Activated T-helper 2 cell treated with anti-CD3 and anti-CD28 coated beads, Interferon-gamma antibody, Interleukin-2, Interleukin-4, amounts not matched to agents 10 μg/mL and 5 μg/mL and 100 μg/mL, durations not matched to agents 14 hours and 24 hours and 36 hours (primary cell): ENCODE data around the gene CHID1. TPM values are rescaled to one million over a fixed set of nuclear protein-coding genes. Genes with fewer than 3 reads are reported as not detected.
A peak's percentile ranks its signal among the peaks of the same experiment; 100 is the strongest.

Experiments used
- DNase-seq: peaks from one replicate; pipeline ENCODE4 v3.0.0; 2021; ENCODE audit warnings: low spot score
- H3K27ac Mint-ChIP-seq: one replicate; pipeline ENCODE4 v1.8.0; 2021; ENCODE audit warnings: mixed read lengths
- H3K27me3 Mint-ChIP-seq: one replicate; pipeline ENCODE4 v1.8.0; 2021; ENCODE audit warnings: low read depth, mixed read lengths
- H3K36me3 Mint-ChIP-seq: one replicate; pipeline ENCODE4 v1.8.0; 2021; ENCODE audit warnings: low read depth, mixed read lengths
- H3K4me1 Mint-ChIP-seq: one replicate; pipeline ENCODE4 v1.8.0; 2021; ENCODE audit warnings: low read depth, mixed read lengths
- H3K4me3 Mint-ChIP-seq: one replicate; pipeline ENCODE4 v1.8.0; 2021; ENCODE audit warnings: low read depth, mild to moderate bottlenecking, moderate library complexity, mixed read lengths
- H3K9me3 Mint-ChIP-seq: one replicate; pipeline ENCODE4 v1.8.0; 2021; ENCODE audit warnings: mixed read lengths
- intact Hi-C: fragments of 100-400 bp; cut with micrococcal nuclease; formaldehyde crosslinking; loops from one replicate; pipeline ENCODE4 v1.15.1; 2023
- total RNA-seq: library from RNA; stranded (reverse); gene quantifications from 2 replicates; pipeline ENCODE4 v1.2.3, GENCODE V29; 2022

CHID1 gene
- total RNA-seq, 1 donor from 2014 or later: 89.0 TPM

DNA sequence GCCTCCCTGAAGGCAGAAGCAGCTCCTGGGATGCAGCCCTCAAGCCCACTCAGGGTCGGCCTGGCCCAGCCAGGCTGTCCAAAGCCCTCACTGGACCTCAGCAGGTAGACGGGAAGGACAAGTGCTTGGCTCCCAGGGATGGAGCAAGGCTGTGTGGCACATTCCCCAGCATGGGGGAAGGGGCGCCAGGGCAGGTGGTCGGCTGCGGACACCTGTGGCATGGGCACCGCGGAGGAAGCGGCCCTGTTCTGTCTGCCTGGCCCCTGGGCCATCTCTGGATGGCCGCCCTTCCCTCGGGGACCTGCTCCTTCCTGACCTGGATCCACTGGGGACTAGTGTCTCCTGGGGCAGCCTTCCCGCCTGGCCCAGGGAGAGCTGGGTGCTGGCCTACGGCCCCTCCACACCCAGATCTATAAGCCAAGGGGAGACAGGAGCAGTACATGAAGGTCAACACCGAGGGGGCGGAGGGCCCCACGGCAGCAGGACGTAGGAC, 26.0 kb downstream of the CHID1 start:
- no peak for DNase-seq
- Mint-ChIP-seq H3K27me3 (no peaks in the 10 kb centered on the region), H3K4me1 (no peaks in the 10 kb centered on the region), H3K27ac (no peak overlapping the region), H3K9me3 (no peaks in the 10 kb centered on the region), H3K4me3 (no peak overlapping the region), H3K36me3 (peaks cover 23% of the 10 kb centered on the region)
- intact Hi-C loops: no loop called here

- H3K4me3 Mint-ChIP-seq: no peak overlapping the region
- H3K27ac Mint-ChIP-seq: no peak overlapping the region
- H3K36me3 Mint-ChIP-seq: peaks cover 23% of the 10 kb centered on the region
Observed at GRCh38 chr11:883527-883926, 27.1 kb downstream of the CHID1 start.

DNA sequence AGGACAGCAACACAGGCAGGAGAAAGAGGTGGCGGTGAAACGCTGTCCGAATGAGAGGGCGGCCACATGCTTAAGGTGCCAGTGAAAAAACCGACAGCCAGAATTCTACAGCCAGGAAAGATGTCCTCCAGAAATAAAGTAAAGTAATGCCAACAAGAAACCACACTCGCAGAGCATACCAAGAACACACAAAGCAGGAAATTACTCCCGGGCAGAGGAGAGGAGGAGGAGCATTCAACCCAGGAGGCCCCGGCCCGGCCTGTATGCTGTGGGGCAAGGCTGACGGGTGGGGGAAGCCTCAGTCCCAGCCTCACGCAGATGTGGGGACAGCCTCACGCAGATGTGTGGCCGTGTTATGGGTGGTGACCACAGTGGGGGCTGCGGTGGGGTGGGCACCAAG, 28.0 kb downstream of the CHID1 start:
- intact Hi-C loops: no loop called here
- H3K27ac Mint-ChIP-seq: no peak overlapping the region
- peaks cover 23% of the 10 kb centered on the region for H3K36me3 Mint-ChIP-seq
- H3K4me1 Mint-ChIP-seq: no peaks in the 10 kb centered on the region
- no peak overlapping the region for H3K4me3 Mint-ChIP-seq
- no peaks in the 10 kb centered on the region for H3K27me3 Mint-ChIP-seq
- no peak for DNase-seq
- H3K9me3 Mint-ChIP-seq: no peaks in the 10 kb centered on the region

More at GRCh38 chr11:883527-883926, 27.1 kb downstream of the CHID1 start:
- H3K27me3 Mint-ChIP-seq: no peaks in the 10 kb centered on the region
- intact Hi-C loops: no loop called here
- H3K4me1 Mint-ChIP-seq: no peaks in the 10 kb centered on the region
- DNase-seq: no peak
- H3K9me3 Mint-ChIP-seq: no peaks in the 10 kb centered on the region

DNA sequence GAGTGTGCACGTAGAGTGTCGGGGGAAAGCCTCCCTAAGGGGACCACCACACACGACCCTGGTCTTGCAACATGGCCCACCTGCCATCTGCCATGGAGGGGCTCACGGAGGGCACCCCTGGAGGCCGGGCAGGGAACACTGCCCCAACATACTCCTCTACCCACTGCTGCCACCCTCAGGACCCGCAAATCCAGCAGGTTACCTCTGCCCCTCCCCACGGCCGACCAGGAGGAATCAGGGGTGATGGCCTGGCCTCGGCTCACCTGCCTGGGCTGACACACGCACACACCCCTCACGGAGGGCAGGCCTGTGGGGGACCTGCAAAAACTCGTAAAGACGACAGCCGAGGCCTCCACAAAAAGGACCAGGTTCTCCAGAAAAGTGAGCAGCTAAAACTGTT, 30.2 kb downstream of the CHID1 start:
- H3K4me1 Mint-ChIP-seq: no peaks in the 10 kb centered on the region
- H3K27ac Mint-ChIP-seq: no peak overlapping the region
- no peak for DNase-seq
- H3K9me3 Mint-ChIP-seq: no peaks in the 10 kb centered on the region
- no peak overlapping the region for H3K4me3 Mint-ChIP-seq
- intact Hi-C loops: no loop called here
- no peaks in the 10 kb centered on the region for H3K27me3 Mint-ChIP-seq
- peaks cover 13% of the 10 kb centered on the region for H3K36me3 Mint-ChIP-seq

DNA sequence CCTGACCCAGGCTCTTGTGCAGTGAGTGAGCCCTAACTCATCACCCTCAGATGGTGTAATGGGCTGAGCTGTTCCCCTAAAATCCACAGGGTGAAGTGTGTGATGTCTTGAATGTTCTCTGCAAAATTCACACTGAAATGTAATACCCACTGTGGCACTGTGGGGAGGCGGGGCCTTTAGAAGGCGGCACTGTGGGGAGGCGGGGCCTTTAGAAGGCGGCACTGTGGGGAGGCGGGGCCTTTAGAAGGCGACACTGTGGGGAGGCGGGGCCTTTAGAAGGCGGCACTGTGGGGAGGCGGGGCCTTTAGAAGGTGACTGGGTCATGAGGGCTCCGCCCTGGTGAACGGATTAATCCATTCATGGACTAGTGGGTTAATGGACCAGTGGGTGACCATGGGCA, 33.0 kb downstream of the CHID1 start:
- Mint-ChIP-seq H3K36me3 (peaks cover 15% of the 10 kb centered on the region), H3K27ac (no peak overlapping the region), H3K4me1 (no peaks in the 10 kb centered on the region), H3K4me3 (no peak overlapping the region), H3K9me3 (no peaks in the 10 kb centered on the region), H3K27me3 (no peaks in the 10 kb centered on the region)
- intact Hi-C loops: no loop called here
- peak; percentile 21 for DNase-seq

GRCh38 chr11:876545-876944, 34.1 kb downstream of the CHID1 start:
- Mint-ChIP-seq H3K27ac (no peak overlapping the region), H3K27me3 (no peaks in the 10 kb centered on the region), H3K4me1 (no peaks in the 10 kb centered on the region), H3K9me3 (no peaks in the 10 kb centered on the region), H3K36me3 (peaks cover 9% of the 10 kb centered on the region), H3K4me3 (no peak overlapping the region)
- DNase-seq: no peak
- intact Hi-C loops: no loop called here

GRCh38 chr11:875769-876301, 34.8 kb downstream of the CHID1 start:
- H3K27me3 Mint-ChIP-seq: no peaks in the 10 kb centered on the region
- DNase-seq: no peak
- no peak overlapping the region for H3K4me3 Mint-ChIP-seq
- H3K36me3 Mint-ChIP-seq: peaks cover 6% of the 10 kb centered on the region
- H3K4me1 Mint-ChIP-seq: no peaks in the 10 kb centered on the region
- H3K27ac Mint-ChIP-seq: no peak overlapping the region
- no peaks in the 10 kb centered on the region for H3K9me3 Mint-ChIP-seq
- intact Hi-C loops: no loop called here

GRCh38 chr11:875203-875602, 35.4 kb downstream of the CHID1 start:
- Mint-ChIP-seq H3K4me3 (no peak overlapping the region), H3K9me3 (no peaks in the 10 kb centered on the region), H3K27me3 (no peaks in the 10 kb centered on the region), H3K4me1 (no peaks in the 10 kb centered on the region), H3K36me3 (peaks cover 3% of the 10 kb centered on the region), H3K27ac (no peak overlapping the region)
- no peak for DNase-seq
- intact Hi-C loops: no loop called here

DNA sequence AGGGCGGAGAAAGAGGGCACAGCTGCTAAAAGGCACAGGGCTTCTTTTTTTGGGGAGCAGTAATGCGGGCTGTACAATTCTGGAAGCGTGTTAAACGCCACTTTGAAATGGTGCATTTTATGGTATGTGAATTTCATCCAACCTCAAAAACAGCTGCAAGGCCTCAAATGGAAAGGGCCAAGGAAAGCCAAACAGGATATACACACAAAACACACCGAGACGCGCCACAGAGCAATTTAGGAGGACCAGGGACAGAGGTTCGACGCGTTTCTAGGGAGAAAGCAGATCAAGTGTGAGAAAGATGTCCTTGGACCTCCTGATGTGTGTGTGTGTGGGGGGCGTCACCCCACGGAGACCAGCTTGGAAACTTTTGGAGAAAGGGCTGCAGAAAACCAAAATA, 36.9 kb downstream of the CHID1 start:
- Mint-ChIP-seq H3K4me3 (no peak overlapping the region), H3K36me3 (peaks cover 3% of the 10 kb centered on the region), H3K27me3 (no peaks in the 10 kb centered on the region), H3K4me1 (no peaks in the 10 kb centered on the region), H3K27ac (no peak overlapping the region), H3K9me3 (no peaks in the 10 kb centered on the region)
- intact Hi-C loops: no loop called here
- DNase-seq: no peak

DNA sequence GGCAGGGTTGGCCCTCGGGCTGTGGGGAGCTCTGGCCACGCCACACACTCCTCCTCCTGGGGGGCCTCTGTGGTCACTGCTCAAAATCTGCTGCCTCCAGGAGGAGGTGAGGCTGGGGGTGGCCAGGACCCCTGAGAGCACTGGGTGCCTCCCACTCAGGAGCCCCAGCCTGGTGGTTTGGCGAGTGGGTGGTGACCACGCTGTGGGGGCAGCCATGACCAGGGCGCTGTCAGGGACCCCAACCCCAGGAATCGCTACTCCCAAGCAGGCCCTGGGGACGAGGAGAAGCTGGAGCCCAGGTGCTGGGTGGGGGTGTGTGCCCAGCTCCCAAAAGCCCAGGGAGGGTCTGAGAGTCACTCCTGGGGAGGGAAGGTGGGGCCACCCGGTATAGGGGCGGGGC, 37.8 kb downstream of the CHID1 start:
- intact Hi-C loops: no loop called here
- H3K4me3 Mint-ChIP-seq: no peak overlapping the region
- no peaks in the 10 kb centered on the region for H3K27me3 Mint-ChIP-seq
- H3K27ac Mint-ChIP-seq: no peak overlapping the region
- no peak for DNase-seq
- H3K9me3 Mint-ChIP-seq: no peaks in the 10 kb centered on the region
- peaks cover 3% of the 10 kb centered on the region for H3K36me3 Mint-ChIP-seq
- H3K4me1 Mint-ChIP-seq: no peaks in the 10 kb centered on the region

DNA sequence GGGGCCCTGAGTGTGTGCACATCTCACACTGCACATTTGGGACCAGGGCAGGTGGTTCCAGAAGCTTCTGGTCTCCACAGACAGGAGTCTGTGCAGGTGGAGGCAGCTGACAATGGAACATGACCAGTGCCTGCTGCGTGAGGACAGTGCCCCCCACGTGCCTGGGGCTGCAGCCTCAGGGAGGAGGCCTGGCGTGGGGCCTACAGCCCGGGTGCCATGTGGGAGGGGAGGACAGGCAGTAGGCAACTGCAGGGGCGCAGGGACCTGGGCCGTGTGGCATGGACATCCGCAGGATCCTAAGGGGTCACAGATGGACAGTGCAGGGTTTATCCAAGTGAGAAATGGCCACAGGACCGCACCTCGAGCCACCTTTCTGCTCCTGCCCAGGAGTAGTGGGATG, 39.1 kb downstream of the CHID1 start:
- Mint-ChIP-seq H3K27me3 (no peaks in the 10 kb centered on the region), H3K9me3 (no peaks in the 10 kb centered on the region), H3K4me3 (no peak overlapping the region), H3K4me1 (no peaks in the 10 kb centered on the region), H3K36me3 (peaks cover 3% of the 10 kb centered on the region), H3K27ac (no peak overlapping the region)
- DNase-seq: no peak
- intact Hi-C loops: no loop called here

GRCh38 chr11:870418-870817, 40.2 kb downstream of the CHID1 start:
- H3K27ac Mint-ChIP-seq: no peak overlapping the region
- intact Hi-C loops: no loop called here

GRCh38 chr11:870127-870413, 40.5 kb downstream of the CHID1 start:
- no peaks in the 10 kb centered on the region for H3K27me3 Mint-ChIP-seq
- no peak overlapping the region for H3K27ac Mint-ChIP-seq
- DNase-seq: no peak
- no peaks in the 10 kb centered on the region for H3K4me1 Mint-ChIP-seq
- intact Hi-C loops: no loop called here
- H3K9me3 Mint-ChIP-seq: no peaks in the 10 kb centered on the region
- H3K4me3 Mint-ChIP-seq: no peak overlapping the region
- H3K36me3 Mint-ChIP-seq: peaks cover 3% of the 10 kb centered on the region

More at GRCh38 chr11:870418-870817, 40.2 kb downstream of the CHID1 start:
- Mint-ChIP-seq H3K4me1 (no peaks in the 10 kb centered on the region), H3K36me3 (peaks cover 3% of the 10 kb centered on the region), H3K4me3 (no peak overlapping the region), H3K27me3 (no peaks in the 10 kb centered on the region), H3K9me3 (no peaks in the 10 kb centered on the region)
- no peak for DNase-seq
